HepG2 (cell line): ENCODE results near the gene ECPAS. TPM values are rescaled to one million over a fixed set of nuclear protein-coding genes. Genes with fewer than 3 reads are reported as not detected.

Experiments
- ATAC-seq: fragments of 200-7000 bp; cut with Tn5 transposase; 3 replicates; pipeline ENCODE4 v1.9.1; 2020; ENCODE audit warnings: mild to moderate bottlenecking, moderate library complexity
- BruUV-seq: library from RNA; stranded (reverse); fragments of 400-500 nt; replicated peaks from 2 replicates; lab custom pipeline; 2021; lab: Mats Ljungman, UMichigan
- CTCF ChIA-PET: fragments of 300-600 bp; formaldehyde crosslinking; extraction: SDS; loops from one replicate; lab custom pipeline; 2021; ENCODE audit warnings: low total read pairs, inconsistent platforms, low intra/inter-chr PET ratio; lab: Yijun Ruan, JAX
- POLR2A ChIA-PET: fragments of 350-600 bp; sonication (Branson Sonifier 250); formaldehyde crosslinking; loops from one replicate; lab custom pipeline; 2020; ENCODE audit warnings: antibody characterized with exemption, inconsistent platforms; lab: Yijun Ruan, JAX
- DNase-seq: peaks from one replicate; pipeline ENCODE4 v3.0.0-alpha.2; 2015; ENCODE audit warnings: low spot score
- FAIRE-seq: peaks from 3 replicates; lab custom pipeline; 2011; peaks lifted over from hg19 to GRCh38; lab: Jason Lieb, UNC
- H2AFZ ChIP-seq: one replicate; pipeline ENCODE4 v1.6.1; 2011; ENCODE audit warnings: low read length, inconsistent platforms
- H3K27ac ChIP-seq: fragments of 300-600 bp; 3 replicates; pipeline ENCODE4 v1.8.0; 2011; ENCODE audit warnings: mixed run types, mild to moderate bottlenecking, mixed read lengths, low read length, inconsistent platforms; ENCODE audit not compliant: insufficient read depth; ENCODE audit errors: extremely low read length
- H3K27me3 ChIP-seq, 2 experiments: fragments of 200-600 bp in 1 of 2; 2 replicates in 1 of 2; 3 replicates in 1 of 2; pipeline versions ENCODE4 v1.6.0 to v1.8.0; 2011; ENCODE audit warnings: low read length in 2 of 2, mild to moderate bottlenecking in 2 of 2, moderate library complexity in 2 of 2, inconsistent platforms in 1 of 2; ENCODE audit not compliant: insufficient read depth in 2 of 2, control insufficient read depth in 1 of 2
- H3K36me3 ChIP-seq, 2 experiments: fragments of 200-600 bp in 1 of 2; replicated peaks in 1 of 2; 2 replicates in 1 of 2; 3 replicates in 1 of 2; pipeline versions ENCODE4 v1.5.1 to v1.8.0; 2011; ENCODE audit warnings: low read length in 2 of 2, inconsistent platforms in 1 of 2; ENCODE audit not compliant: insufficient read depth in 2 of 2, control insufficient read depth in 1 of 2
- H3K4me1 ChIP-seq: 2 replicates; pipeline ENCODE4 v1.5.1; 2012; ENCODE audit warnings: low read length, inconsistent platforms; ENCODE audit not compliant: insufficient read depth
- H3K4me2 ChIP-seq: 2 replicates; pipeline ENCODE4 v1.6.0; 2011; ENCODE audit warnings: low read depth, low read length, inconsistent platforms
- H3K4me3 ChIP-seq, 3 experiments: fragments of 200-600 bp in 1 of 3; sonication (generic), shearing (Covaris generic) in 1 of 3; replicated peaks in 1 of 3; 2 replicates each; pipeline ENCODE4 v1.5.1; 2011 to 2016; ENCODE audit warnings: low read length in 3 of 3, inconsistent platforms in 2 of 3, low read depth in 2 of 3, mild to moderate bottlenecking in 2 of 3, control low read depth in 1 of 3, mixed read lengths in 1 of 3; ENCODE audit not compliant: insufficient read depth in 1 of 3
- H3K79me2 ChIP-seq: one replicate; pipeline ENCODE4 v1.6.1; 2011; ENCODE audit warnings: low read length, inconsistent platforms; ENCODE audit not compliant: insufficient read depth
- H3K9ac ChIP-seq: 2 replicates; pipeline ENCODE4 v1.6.0; 2011; ENCODE audit warnings: mild to moderate bottlenecking, low read depth, low read length, inconsistent platforms; ENCODE audit not compliant: insufficient read depth
- H3K9me3 ChIP-seq: 2 replicates; pipeline ENCODE4 v1.5.1; 2012; ENCODE audit warnings: mild to moderate bottlenecking, low read length
- H4K20me1 ChIP-seq: 2 replicates; pipeline ENCODE4 v1.6.0; 2011; ENCODE audit warnings: inconsistent platforms, mild to moderate bottlenecking, low read length, moderate library complexity; ENCODE audit not compliant: insufficient read depth
- CBX2 ChIP-seq, 2 experiments: fragments of 200-600 bp in 1 of 2; sonication (generic); formaldehyde crosslinking in 1 of 2; IDR thresholded peaks; 2 replicates each; pipeline versions ENCODE4 v1.7.0 to v1.8.1; 2018 to 2022; ENCODE audit warnings: low read depth in 2 of 2, low read length in 1 of 2, mild to moderate bottlenecking in 1 of 2, missing genetic modification reagents in 1 of 2
- NCOA1 ChIP-seq: sonication (generic); formaldehyde crosslinking; IDR thresholded peaks from 2 replicates; pipeline ENCODE4 v1.9.0; 2021; ENCODE audit warnings: missing genetic modification reagents
- ZNF260 ChIP-seq: sonication (generic); formaldehyde crosslinking; IDR thresholded peaks from 2 replicates; pipeline ENCODE4 v1.4.0; 2020; ENCODE audit warnings: missing genetic modification reagents, low read depth, mild to moderate bottlenecking, borderline replicate concordance
- WGBS: methylation state at CpG from one replicate; pipeline ENCODE4 v1.1.6; 2017; ENCODE audit warnings: low lambda C conversion rate; 5-methylcytosine and 5-hydroxymethylcytosine counted together
- in situ Hi-C: cut with HindIII; loops from 2 replicates; pipeline ENCODE4 v1.10.0; 2017; ENCODE audit warnings: low pct_unique_long_range_greater_than_20kb; ENCODE audit not compliant: extremely low pct_ligation_motif_present
- intact Hi-C: fragments of 100-400 bp; cut with micrococcal nuclease; formaldehyde crosslinking; loops from one replicate; pipeline ENCODE4 v1.10.0; 2022; ENCODE audit not compliant: unreplicated experiment
- polyA plus RNA-seq, 8 experiments: library from polyadenylated mRNA; depleted of rRNA in 3 of 8; stranded (reverse) in 7 of 8; unstranded in 1 of 8; fragments of >200 nt; fragmentation: Illumina TruSeq in 4 of 8; extraction: Trizol in 4 of 8; gene quantifications; 2 replicates each; pipeline versions ENCODE4 v1.2.1 to v1.2.3, GENCODE V29; 2011 to 2016; ENCODE audit warnings: low read depth in 4 of 8, missing spikeins in 1 of 8, mixed read lengths in 1 of 8; ENCODE audit not compliant: insufficient read depth in 1 of 8
- total RNA-seq, 5 experiments: library from RNA; depleted of rRNA; stranded (reverse); fragments of >200 nt; fragmentation: Illumina TruSeq; extraction: Trizol; gene quantifications; 2 replicates each; pipeline ENCODE4 v1.2.3, GENCODE V29; 2016; ENCODE audit warnings: low read depth in 1 of 5
- TF ChIP-seq, protein P1 (sequence below): sonication (generic); formaldehyde crosslinking; IDR thresholded peaks from 2 replicates; pipeline ENCODE4 v1.4.0; 2020; ENCODE audit warnings: missing genetic modification reagents
- TF ChIP-seq, protein P2 (sequence below): sonication (generic); formaldehyde crosslinking; conservative IDR thresholded peaks from 2 replicates; pipeline ENCODE4 v1.8.0; 2022; ENCODE audit warnings: missing genetic modification reagents
- TF ChIP-seq, protein P3 (sequence below): sonication (generic); formaldehyde crosslinking; IDR thresholded peaks from 2 replicates; pipeline ENCODE4 v1.4.0; 2020; ENCODE audit warnings: missing genetic modification reagents, mild to moderate bottlenecking, borderline replicate concordance

ECPAS gene
- total and polyA plus RNA-seq, 2 of the 13 experiments (the other 11 are each of a cell fraction or from before 2014, with no cell fraction given): 35.3 to 58.0 TPM

DNA sequence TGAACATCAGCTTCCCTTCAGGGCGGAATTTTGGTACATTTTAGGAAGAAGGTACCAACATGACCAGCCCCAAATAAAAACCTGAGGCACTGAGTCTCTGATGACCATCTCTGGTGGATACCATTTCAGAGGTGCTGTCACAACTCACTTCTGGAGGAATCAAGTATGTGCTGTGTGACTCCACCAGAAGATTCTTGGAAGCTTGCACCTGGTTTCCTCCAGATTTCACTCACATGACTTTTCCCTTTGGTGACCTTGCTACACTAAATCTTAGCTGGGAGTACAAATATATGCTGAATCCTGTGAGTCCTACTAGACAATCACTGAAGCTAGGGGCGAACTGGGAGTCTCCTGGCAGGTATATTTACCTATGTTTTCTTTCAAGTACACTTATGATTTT is 28.5 kb downstream of the ECPAS start:
- in situ Hi-C loops (no loop called here), intact Hi-C loops (no loop called here)
- Histone ChIP-seq H3K4me1 (peaks cover 24% of the 10 kb centered on the region), H3K9ac (no peak overlapping the region), H3K4me3 (no peak overlapping the region), H3K4me2 (no peak overlapping the region), H2AFZ (no peak overlapping the region), H3K27ac (no peak overlapping the region), H3K79me2 (peaks cover 88% of the 10 kb centered on the region), H3K9me3 (no peaks in the 10 kb centered on the region), H3K27me3 (no peaks in the 10 kb centered on the region), H3K36me3 (peaks cover 0 to 9% of the 10 kb centered on the region in 2 experiments; a peak in 3 of 5 replicates), H4K20me1 (peaks cover 10% of the 10 kb centered on the region)
- POLR2A ChIA-PET: no interaction called here
- no TSS peak for BruUV-seq
- ATAC-seq: no peak
- no peak for FAIRE-seq
- CTCF ChIA-PET: no interaction called here
- DNase-seq: no peak
- TF ChIP-seq ZNF260 (CRISPR knock-in tag): no peak
- TF ChIP-seq CBX2 (IDR thresholded peaks at IDR 0.05; ENCODE audit: low read depth, low read length): no peak
- TF ChIP-seq CBX2 (CRISPR knock-in tag; IDR thresholded peaks at IDR 0.05; ENCODE audit: low read depth): no peak
- TF ChIP-seq, protein P1, sequence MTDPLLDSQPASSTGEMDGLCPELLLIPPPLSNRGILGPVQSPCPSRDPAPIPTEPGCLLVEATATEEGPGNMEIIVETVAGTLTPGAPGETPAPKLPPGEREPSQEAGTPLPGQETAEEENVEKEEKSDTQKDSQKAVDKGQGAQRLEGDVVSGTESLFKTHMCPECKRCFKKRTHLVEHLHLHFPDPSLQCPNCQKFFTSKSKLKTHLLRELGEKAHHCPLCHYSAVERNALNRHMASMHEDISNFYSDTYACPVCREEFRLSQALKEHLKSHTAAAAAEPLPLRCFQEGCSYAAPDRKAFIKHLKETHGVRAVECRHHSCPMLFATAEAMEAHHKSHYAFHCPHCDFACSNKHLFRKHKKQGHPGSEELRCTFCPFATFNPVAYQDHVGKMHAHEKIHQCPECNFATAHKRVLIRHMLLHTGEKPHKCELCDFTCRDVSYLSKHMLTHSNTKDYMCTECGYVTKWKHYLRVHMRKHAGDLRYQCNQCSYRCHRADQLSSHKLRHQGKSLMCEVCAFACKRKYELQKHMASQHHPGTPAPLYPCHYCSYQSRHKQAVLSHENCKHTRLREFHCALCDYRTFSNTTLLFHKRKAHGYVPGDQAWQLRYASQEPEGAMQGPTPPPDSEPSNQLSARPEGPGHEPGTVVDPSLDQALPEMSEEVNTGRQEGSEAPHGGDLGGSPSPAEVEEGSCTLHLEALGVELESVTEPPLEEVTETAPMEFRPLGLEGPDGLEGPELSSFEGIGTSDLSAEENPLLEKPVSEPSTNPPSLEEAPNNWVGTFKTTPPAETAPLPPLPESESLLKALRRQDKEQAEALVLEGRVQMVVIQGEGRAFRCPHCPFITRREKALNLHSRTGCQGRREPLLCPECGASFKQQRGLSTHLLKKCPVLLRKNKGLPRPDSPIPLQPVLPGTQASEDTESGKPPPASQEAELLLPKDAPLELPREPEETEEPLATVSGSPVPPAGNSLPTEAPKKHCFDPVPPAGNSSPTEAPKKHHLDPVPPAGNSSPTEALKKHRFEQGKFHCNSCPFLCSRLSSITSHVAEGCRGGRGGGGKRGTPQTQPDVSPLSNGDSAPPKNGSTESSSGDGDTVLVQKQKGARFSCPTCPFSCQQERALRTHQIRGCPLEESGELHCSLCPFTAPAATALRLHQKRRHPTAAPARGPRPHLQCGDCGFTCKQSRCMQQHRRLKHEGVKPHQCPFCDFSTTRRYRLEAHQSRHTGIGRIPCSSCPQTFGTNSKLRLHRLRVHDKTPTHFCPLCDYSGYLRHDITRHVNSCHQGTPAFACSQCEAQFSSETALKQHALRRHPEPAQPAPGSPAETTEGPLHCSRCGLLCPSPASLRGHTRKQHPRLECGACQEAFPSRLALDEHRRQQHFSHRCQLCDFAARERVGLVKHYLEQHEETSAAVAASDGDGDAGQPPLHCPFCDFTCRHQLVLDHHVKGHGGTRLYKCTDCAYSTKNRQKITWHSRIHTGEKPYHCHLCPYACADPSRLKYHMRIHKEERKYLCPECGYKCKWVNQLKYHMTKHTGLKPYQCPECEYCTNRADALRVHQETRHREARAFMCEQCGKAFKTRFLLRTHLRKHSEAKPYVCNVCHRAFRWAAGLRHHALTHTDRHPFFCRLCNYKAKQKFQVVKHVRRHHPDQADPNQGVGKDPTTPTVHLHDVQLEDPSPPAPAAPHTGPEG (CRISPR knock-in tag): no peak
- TF ChIP-seq, protein P2, sequence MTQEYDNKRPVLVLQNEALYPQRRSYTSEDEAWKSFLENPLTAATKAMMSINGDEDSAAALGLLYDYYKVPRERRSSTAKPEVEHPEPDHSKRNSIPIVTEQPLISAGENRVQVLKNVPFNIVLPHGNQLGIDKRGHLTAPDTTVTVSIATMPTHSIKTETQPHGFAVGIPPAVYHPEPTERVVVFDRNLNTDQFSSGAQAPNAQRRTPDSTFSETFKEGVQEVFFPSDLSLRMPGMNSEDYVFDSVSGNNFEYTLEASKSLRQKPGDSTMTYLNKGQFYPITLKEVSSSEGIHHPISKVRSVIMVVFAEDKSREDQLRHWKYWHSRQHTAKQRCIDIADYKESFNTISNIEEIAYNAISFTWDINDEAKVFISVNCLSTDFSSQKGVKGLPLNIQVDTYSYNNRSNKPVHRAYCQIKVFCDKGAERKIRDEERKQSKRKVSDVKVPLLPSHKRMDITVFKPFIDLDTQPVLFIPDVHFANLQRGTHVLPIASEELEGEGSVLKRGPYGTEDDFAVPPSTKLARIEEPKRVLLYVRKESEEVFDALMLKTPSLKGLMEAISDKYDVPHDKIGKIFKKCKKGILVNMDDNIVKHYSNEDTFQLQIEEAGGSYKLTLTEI: no peak
- TF ChIP-seq, protein P3, sequence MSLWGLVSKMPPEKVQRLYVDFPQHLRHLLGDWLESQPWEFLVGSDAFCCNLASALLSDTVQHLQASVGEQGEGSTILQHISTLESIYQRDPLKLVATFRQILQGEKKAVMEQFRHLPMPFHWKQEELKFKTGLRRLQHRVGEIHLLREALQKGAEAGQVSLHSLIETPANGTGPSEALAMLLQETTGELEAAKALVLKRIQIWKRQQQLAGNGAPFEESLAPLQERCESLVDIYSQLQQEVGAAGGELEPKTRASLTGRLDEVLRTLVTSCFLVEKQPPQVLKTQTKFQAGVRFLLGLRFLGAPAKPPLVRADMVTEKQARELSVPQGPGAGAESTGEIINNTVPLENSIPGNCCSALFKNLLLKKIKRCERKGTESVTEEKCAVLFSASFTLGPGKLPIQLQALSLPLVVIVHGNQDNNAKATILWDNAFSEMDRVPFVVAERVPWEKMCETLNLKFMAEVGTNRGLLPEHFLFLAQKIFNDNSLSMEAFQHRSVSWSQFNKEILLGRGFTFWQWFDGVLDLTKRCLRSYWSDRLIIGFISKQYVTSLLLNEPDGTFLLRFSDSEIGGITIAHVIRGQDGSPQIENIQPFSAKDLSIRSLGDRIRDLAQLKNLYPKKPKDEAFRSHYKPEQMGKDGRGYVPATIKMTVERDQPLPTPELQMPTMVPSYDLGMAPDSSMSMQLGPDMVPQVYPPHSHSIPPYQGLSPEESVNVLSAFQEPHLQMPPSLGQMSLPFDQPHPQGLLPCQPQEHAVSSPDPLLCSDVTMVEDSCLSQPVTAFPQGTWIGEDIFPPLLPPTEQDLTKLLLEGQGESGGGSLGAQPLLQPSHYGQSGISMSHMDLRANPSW (CRISPR knock-in tag): no peak
- no peak for TF ChIP-seq NCOA1 (CRISPR knock-in tag)
- WGBS: 97% methylated on average over 2 of the region's 2 CpGs
